Caco-2 (cell line): Measurements from ENCODE around the gene CRMP1. TPM values are rescaled to one million over a fixed set of nuclear protein-coding genes. Genes with fewer than 3 reads are reported as not detected.

Source experiments
- BruUV-seq: library from RNA; stranded (reverse); fragments of 400-500 nt; replicated peaks from 2 replicates; lab custom pipeline; 2021; lab: Mats Ljungman, UMichigan
- CTCF ChIA-PET: fragments of 300-600 bp; sonication (Branson Sonifier 250); formaldehyde crosslinking; loops from one replicate; lab custom pipeline; 2022; ENCODE audit warnings: antibody characterized with exemption; lab: Charles Lee
- POLR2A ChIA-PET: fragments of 300-600 bp; sonication (Branson Sonifier 250); formaldehyde crosslinking; loops from one replicate; lab custom pipeline; 2022; ENCODE audit warnings: antibody characterized with exemption; lab: Charles Lee
- DNase-seq, 2 experiments: peaks; one replicate each; pipeline versions ENCODE4 v3.0.0 to v3.0.0-alpha.2; 2020 to 2022
- H3K27me3 ChIP-seq: replicated peaks from 2 replicates; pipeline ENCODE4 v1.6.0; 2011; ENCODE audit warnings: low read length; ENCODE audit not compliant: control insufficient read depth, insufficient read depth
- H3K36me3 ChIP-seq: 2 replicates; pipeline ENCODE4 v1.5.1; 2011; ENCODE audit warnings: low read length; ENCODE audit not compliant: control insufficient read depth, insufficient read depth
- H3K4me1 ChIP-seq: fragments of 250-450 bp; sonication (Bioruptor Pico); 2 replicates; pipeline ENCODE4 v1.5.1; 2020; ENCODE audit warnings: mild to moderate bottlenecking
- H3K4me3 ChIP-seq: 2 replicates; pipeline ENCODE4 v1.5.1; 2011; ENCODE audit warnings: low read depth, mild to moderate bottlenecking, control low read depth, low read length
- H3K9me3 ChIP-seq: fragments of 250-450 bp; sonication (Bioruptor Pico); 2 replicates; pipeline ENCODE4 v1.5.1; 2020; ENCODE audit warnings: mild to moderate bottlenecking, moderate library complexity
- H3K27ac Mint-ChIP-seq: one replicate; pipeline ENCODE4 v1.8.0; 2022; ENCODE audit warnings: mixed read lengths; ENCODE audit not compliant: unreplicated experiment
- H3K27me3 Mint-ChIP-seq: one replicate; pipeline ENCODE4 v1.8.0; 2022; ENCODE audit warnings: mixed read lengths; ENCODE audit not compliant: insufficient read depth, unreplicated experiment
- H3K36me3 Mint-ChIP-seq: one replicate; pipeline ENCODE4 v1.8.0; 2022; ENCODE audit warnings: mild to moderate bottlenecking, mixed read lengths; ENCODE audit not compliant: insufficient read depth, unreplicated experiment
- H3K4me1 Mint-ChIP-seq: one replicate; pipeline ENCODE4 v1.8.0; 2022; ENCODE audit warnings: low read depth, mixed read lengths; ENCODE audit not compliant: unreplicated experiment
- H3K4me3 Mint-ChIP-seq: one replicate; pipeline ENCODE4 v1.8.0; 2022; ENCODE audit warnings: mild to moderate bottlenecking, moderate library complexity, mixed read lengths; ENCODE audit not compliant: unreplicated experiment
- H3K9me3 Mint-ChIP-seq: one replicate; pipeline ENCODE4 v1.8.0; 2022; ENCODE audit warnings: mixed read lengths; ENCODE audit not compliant: unreplicated experiment
- intact Hi-C: fragments of 100-400 bp; cut with micrococcal nuclease; formaldehyde crosslinking; loops from one replicate; pipeline ENCODE4 v1.10.0; 2022; ENCODE audit not compliant: unreplicated experiment
- total RNA-seq: library from RNA; stranded (reverse); gene quantifications from 2 replicates; pipeline ENCODE4 v1.2.3, GENCODE V29; 2022
- TF ChIP-seq, protein P1 (sequence below), 2 experiments: fragments of 200-600 bp in 1 of 2; IDR thresholded peaks; 1 replicate in 1 of 2; 2 replicates in 1 of 2; pipeline versions ENCODE4 v1.5.1 to v1.8.0; 2011 to 2022; ENCODE audit warnings: antibody characterized with exemption in 1 of 2, control low read depth in 1 of 2, inconsistent platforms in 1 of 2, low read depth in 1 of 2, low read length in 1 of 2, mild to moderate bottlenecking in 1 of 2, moderate library complexity in 1 of 2; ENCODE audit not compliant: insufficient read depth in 1 of 2, severe bottlenecking in 1 of 2, unreplicated experiment in 1 of 2

The CRMP1 gene
- total RNA-seq, 1 experiment from 2014 or later, result not detected

DNA sequence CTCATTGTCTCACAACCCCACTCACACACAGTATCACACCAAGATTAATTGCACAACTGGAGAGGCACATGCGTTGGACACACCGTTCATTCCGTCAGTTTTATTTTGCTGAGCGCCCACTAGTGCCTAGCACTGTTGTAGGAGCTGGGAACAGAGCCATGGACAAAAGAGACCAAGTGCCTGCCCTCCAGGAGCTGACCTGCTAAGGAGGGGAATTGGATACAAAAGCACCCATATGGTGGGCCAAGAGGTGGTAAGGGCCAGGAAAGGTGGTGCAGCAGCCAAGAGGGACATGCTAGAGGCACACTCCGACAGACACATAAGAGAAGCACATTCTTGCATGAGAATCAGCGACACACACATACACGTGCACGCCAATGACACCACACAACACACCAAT lies 705 bp upstream of the CRMP1 start:
- H3K27me3 Mint-ChIP-seq, result peaks cover 17% of the 10 kb centered on the region
- Histone ChIP-seq H3K4me3 (no peak overlapping the region), H3K36me3 (no peaks in the 10 kb centered on the region), H3K4me1 (no peaks in the 10 kb centered on the region), H3K27me3 (no peaks in the 10 kb centered on the region), H3K9me3 (no peaks in the 10 kb centered on the region)
- no peak for DNase-seq
- intact Hi-C loops, result no loop called here
- TF ChIP-seq, protein P1, sequence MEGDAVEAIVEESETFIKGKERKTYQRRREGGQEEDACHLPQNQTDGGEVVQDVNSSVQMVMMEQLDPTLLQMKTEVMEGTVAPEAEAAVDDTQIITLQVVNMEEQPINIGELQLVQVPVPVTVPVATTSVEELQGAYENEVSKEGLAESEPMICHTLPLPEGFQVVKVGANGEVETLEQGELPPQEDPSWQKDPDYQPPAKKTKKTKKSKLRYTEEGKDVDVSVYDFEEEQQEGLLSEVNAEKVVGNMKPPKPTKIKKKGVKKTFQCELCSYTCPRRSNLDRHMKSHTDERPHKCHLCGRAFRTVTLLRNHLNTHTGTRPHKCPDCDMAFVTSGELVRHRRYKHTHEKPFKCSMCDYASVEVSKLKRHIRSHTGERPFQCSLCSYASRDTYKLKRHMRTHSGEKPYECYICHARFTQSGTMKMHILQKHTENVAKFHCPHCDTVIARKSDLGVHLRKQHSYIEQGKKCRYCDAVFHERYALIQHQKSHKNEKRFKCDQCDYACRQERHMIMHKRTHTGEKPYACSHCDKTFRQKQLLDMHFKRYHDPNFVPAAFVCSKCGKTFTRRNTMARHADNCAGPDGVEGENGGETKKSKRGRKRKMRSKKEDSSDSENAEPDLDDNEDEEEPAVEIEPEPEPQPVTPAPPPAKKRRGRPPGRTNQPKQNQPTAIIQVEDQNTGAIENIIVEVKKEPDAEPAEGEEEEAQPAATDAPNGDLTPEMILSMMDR (IDR thresholded peaks at IDR 0.05; ENCODE audit: insufficient read depth in 1 of 2, low read depth in 1 of 2, low read length in 1 of 2, severe bottlenecking in 1 of 2, unreplicated experiment in 1 of 2), result no peak
- no peaks in the 10 kb centered on the region for H3K4me1 Mint-ChIP-seq
- no peaks in the 10 kb centered on the region for H3K9me3 Mint-ChIP-seq
- no peak overlapping the region for H3K27ac Mint-ChIP-seq
- CTCF ChIA-PET, result no interaction called here
- no TSS peak for BruUV-seq
- H3K4me3 Mint-ChIP-seq, result no peak overlapping the region
- no peaks in the 10 kb centered on the region for H3K36me3 Mint-ChIP-seq
- POLR2A ChIA-PET, result no interaction called here

DNA sequence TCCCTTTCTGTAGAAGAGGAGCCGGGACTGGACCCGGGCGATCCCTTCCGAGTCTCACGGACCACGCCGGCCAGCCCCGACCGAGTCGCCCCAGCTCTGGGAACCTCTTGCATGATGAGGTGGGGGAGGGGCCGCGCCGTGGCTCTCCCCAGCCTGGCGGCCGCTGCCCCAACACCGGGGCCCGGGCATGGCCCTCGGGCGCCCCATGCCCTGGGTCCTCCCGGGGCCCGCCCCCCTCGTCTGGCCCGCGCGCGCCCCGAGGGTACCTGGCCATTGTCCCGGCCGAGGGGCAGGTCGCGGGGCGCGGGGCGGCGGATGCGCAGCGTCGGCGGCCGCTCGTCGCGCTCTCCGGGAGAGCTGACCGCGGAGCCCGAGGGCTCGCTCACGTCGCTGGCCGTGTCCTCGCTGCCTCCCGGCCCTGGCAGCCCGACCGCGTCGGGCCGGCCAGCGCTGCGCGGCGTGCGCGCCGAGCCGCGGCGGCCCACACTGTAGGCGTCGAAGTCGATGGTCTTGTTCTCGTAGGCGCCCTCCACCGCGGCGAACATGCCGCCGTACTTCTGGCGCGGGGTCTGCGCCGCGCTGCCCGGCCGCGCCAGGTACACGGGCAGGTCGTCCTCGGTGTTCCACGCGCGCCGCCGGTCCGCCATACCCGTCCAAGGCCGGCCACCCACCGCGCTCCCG lies 423 bp downstream of the CRMP1 start:
- H3K36me3 Mint-ChIP-seq, result no peaks in the 10 kb centered on the region
- intact Hi-C loops, result no loop called here
- POLR2A ChIA-PET, result no interaction called here
- no TSS peak for BruUV-seq
- Histone ChIP-seq H3K4me1 (no peaks in the 10 kb centered on the region), H3K4me3 (no peak overlapping the region), H3K9me3 (no peaks in the 10 kb centered on the region), H3K27me3 (no peaks in the 10 kb centered on the region), H3K36me3 (no peaks in the 10 kb centered on the region)
- H3K4me3 Mint-ChIP-seq, result no peak overlapping the region
- CTCF ChIA-PET, result no interaction called here
- no peak for DNase-seq
- TF ChIP-seq, protein P1 (IDR thresholded peaks at IDR 0.05; ENCODE audit: insufficient read depth in 1 of 2, low read depth in 1 of 2, low read length in 1 of 2, severe bottlenecking in 1 of 2, unreplicated experiment in 1 of 2), result no peak
- H3K4me1 Mint-ChIP-seq, result no peaks in the 10 kb centered on the region
- peaks cover 14% of the 10 kb centered on the region for H3K27me3 Mint-ChIP-seq
- no peak overlapping the region for H3K27ac Mint-ChIP-seq
- H3K9me3 Mint-ChIP-seq, result no peaks in the 10 kb centered on the region

DNA sequence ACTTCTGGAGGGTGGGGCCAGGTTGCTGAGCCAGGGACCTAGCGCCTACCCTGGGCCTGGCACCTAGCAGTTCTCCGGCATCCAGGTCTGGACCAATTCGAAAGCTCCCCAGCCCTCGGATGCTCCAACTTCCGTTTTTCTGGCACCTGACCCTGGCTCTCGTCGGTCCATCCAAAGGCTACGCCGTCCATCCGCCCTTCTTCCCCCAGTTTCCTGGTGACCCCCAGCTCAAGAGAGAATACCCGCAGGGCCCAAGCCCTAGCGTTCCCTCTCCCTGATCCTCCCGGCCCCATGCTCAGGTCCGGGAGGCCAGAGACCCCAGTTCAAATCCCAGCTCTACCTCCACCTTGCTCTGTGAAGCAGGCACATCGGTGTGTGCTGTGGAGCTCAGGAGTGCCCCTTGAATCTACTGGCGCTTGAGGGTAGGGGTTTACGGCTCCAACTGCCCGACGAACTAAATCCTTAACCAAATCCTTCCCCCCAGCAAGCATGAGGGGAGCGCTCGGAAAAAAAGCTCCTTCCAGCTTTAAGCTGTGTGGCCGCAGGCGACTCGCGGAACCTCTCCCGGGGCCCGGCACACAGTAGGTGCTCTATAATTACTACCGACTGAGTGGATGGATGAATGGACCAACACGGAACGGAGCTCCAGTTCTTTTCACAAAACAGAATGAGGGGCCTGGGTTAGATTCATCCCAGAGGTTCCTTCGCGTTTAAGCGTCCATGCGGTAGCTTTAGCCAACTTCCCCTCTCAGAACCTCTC lies 1.1 kb downstream of the CRMP1 start:
- Histone ChIP-seq H3K4me1 (no peaks in the 10 kb centered on the region), H3K9me3 (no peaks in the 10 kb centered on the region), H3K4me3 (no peak overlapping the region), H3K27me3 (no peaks in the 10 kb centered on the region), H3K36me3 (no peaks in the 10 kb centered on the region)
- POLR2A ChIA-PET, result no interaction called here
- no TSS peak for BruUV-seq
- CTCF ChIA-PET, result no interaction called here
- TF ChIP-seq, protein P1 (IDR thresholded peaks at IDR 0.05; ENCODE audit: insufficient read depth in 1 of 2, low read depth in 1 of 2, low read length in 1 of 2, severe bottlenecking in 1 of 2, unreplicated experiment in 1 of 2), result no peak
- DNase-seq, result no peak
- Mint-ChIP-seq H3K4me3 (no peak overlapping the region), H3K9me3 (no peaks in the 10 kb centered on the region), H3K4me1 (no peaks in the 10 kb centered on the region), H3K27ac (no peak overlapping the region), H3K27me3 (peaks cover 11% of the 10 kb centered on the region), H3K36me3 (no peaks in the 10 kb centered on the region)
- intact Hi-C loops, result no loop called here
